ENCODE data around the gene IL17RE. TPM values are rescaled to one million over a fixed set of nuclear protein-coding genes. Genes with fewer than 3 reads are reported as not detected.
"Not testable (repeated sequence)": the region's sequence is repeated elsewhere in the genome, so short reads cannot be mapped to it uniquely, and the experiment has no call there.

Gene IL17RE
- total RNA-seq, 2 donors from 2014 or later: 1.2 to 1.6 TPM

DNA sequence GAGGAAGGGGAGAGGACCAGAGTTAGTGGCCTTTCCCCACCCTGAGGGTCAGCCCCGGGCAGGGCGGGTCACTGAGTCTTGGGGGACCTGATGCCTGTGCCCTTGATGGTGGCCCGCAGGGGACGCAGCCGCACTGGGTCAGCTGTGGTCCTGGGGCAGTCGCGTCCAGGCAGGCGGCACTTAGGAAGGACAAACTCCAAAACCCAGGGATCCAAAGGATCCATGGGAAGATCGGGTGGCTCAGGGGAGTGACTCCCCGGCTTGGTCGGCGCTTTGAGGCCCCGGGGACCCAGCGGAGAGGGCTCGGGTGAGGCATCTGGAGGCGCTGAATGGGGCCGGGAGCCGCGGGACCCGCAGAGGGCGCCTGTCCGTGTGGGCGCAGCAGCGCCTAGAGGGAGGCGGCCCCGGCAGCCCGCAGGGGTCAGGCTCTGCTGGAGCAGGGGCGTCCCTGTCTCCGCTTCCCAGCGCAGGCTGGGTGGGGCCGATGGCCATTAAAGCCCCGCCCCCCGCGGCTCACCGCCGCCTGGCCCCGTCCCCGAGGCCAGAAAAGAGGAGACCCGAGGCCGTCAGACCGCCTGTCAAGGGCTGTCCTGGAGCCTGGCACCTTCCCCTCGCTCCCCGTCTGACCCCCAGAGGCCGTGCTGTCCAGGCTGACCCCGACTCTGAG is 40.1 kb upstream of the IL17RE start:
- Histone ChIP-seq H3K9ac (ENCODE audit: extremely low read depth, low read length, poor library complexity, severe bottlenecking) (no peak overlapping the region), H3K4me1 (ENCODE audit: control insufficient read depth, insufficient read depth, low read length) (no peaks in the 10 kb centered on the region), H3K4me3 (ENCODE audit: low read length) (no peak overlapping the region), H3K9me3 (ENCODE audit: control insufficient read depth, low read length) (no peaks in the 10 kb centered on the region), H3K36me3 (ENCODE audit: control insufficient read depth, insufficient read depth, low read length) (no peaks in the 10 kb centered on the region), H3K27ac (ENCODE audit: low read depth, low read length) (no peak overlapping the region), H3K27me3 (ENCODE audit: control insufficient read depth, insufficient read depth, low read length, poor library complexity, severe bottlenecking) (no peaks in the 10 kb centered on the region)
- H3K27me3 Mint-ChIP-seq (ENCODE audit: insufficient read depth): peaks cover 9% of the 10 kb centered on the region
- H3K27ac Mint-ChIP-seq: no peak overlapping the region
- H3K4me1 Mint-ChIP-seq: peaks cover 12% of the 10 kb centered on the region
- peak overlapping the region; percentile 52 for H3K4me3 Mint-ChIP-seq
- peak; percentile 92 for DNase-seq
- H3K36me3 Mint-ChIP-seq (ENCODE audit: low read depth): no peaks in the 10 kb centered on the region
- no peaks in the 10 kb centered on the region for H3K9me3 Mint-ChIP-seq
- TF ChIP-seq, protein P1, sequence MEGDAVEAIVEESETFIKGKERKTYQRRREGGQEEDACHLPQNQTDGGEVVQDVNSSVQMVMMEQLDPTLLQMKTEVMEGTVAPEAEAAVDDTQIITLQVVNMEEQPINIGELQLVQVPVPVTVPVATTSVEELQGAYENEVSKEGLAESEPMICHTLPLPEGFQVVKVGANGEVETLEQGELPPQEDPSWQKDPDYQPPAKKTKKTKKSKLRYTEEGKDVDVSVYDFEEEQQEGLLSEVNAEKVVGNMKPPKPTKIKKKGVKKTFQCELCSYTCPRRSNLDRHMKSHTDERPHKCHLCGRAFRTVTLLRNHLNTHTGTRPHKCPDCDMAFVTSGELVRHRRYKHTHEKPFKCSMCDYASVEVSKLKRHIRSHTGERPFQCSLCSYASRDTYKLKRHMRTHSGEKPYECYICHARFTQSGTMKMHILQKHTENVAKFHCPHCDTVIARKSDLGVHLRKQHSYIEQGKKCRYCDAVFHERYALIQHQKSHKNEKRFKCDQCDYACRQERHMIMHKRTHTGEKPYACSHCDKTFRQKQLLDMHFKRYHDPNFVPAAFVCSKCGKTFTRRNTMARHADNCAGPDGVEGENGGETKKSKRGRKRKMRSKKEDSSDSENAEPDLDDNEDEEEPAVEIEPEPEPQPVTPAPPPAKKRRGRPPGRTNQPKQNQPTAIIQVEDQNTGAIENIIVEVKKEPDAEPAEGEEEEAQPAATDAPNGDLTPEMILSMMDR (conservative IDR thresholded peaks at IDR 0.05): peak; percentile 69
- WGBS, 2 experiments (ENCODE audit: insufficient coverage in 1 of 2, insufficient read length in 1 of 2): 22 to 35% methylated on average over 23 to 45 of the region's 45 CpGs

DNA sequence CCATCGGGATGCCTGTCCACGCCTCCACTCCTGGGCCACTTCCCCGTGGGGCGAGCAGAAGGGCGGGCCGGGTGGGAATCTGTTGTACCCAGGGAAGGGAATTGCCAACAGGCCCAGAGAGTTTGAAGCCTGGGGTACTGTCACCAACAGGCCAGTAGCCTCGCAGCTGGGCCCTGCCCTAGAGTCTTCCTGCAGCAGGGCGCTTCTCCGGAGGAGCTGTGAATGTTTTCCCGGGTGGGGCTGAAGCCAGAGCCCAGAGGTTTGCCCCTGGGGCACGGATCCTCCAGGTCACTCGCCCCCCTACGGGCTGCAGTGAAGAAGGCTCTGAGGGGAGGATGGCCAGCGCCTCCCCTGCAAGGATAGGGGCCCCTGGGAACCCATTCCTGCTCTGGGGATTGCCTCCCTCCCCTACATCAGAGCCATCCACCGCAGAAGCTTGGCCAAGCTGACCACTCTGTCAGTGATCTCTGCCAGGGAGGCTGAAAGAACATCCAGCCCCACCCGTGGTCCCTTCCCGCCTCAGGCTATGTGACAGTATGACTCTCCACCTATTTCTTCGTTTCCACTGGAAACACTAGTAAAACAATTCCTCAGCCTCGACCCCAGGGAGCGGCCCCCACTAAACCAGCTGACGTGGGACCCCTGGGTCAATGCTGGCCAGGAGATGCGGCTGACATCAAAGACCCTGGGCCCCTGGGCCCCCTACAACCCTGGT is 39.4 kb upstream of the IL17RE start:
- TF ChIP-seq, protein P1 (conservative IDR thresholded peaks at IDR 0.05): no peak
- Mint-ChIP-seq H3K27ac (no peak overlapping the region), H3K4me1 (peaks cover 12% of the 10 kb centered on the region), H3K4me3 (peak overlapping the region; percentile 52), H3K36me3 (ENCODE audit: low read depth) (no peaks in the 10 kb centered on the region), H3K27me3 (ENCODE audit: insufficient read depth) (peaks cover 9% of the 10 kb centered on the region), H3K9me3 (no peaks in the 10 kb centered on the region)
- Histone ChIP-seq H3K27me3 (ENCODE audit: control insufficient read depth, insufficient read depth, low read length, poor library complexity, severe bottlenecking) (no peaks in the 10 kb centered on the region), H3K36me3 (ENCODE audit: control insufficient read depth, insufficient read depth, low read length) (no peaks in the 10 kb centered on the region), H3K9ac (ENCODE audit: extremely low read depth, low read length, poor library complexity, severe bottlenecking) (no peak overlapping the region), H3K27ac (ENCODE audit: low read depth, low read length) (no peak overlapping the region), H3K4me3 (ENCODE audit: low read length) (no peak overlapping the region), H3K9me3 (ENCODE audit: control insufficient read depth, low read length) (no peaks in the 10 kb centered on the region), H3K4me1 (ENCODE audit: control insufficient read depth, insufficient read depth, low read length) (no peaks in the 10 kb centered on the region)
- 84 to 94% methylated on average over 6 to 22 of the region's 22 CpGs for WGBS, 2 experiments (ENCODE audit: insufficient coverage in 1 of 2, insufficient read length in 1 of 2)
- no peak for DNase-seq

DNA sequence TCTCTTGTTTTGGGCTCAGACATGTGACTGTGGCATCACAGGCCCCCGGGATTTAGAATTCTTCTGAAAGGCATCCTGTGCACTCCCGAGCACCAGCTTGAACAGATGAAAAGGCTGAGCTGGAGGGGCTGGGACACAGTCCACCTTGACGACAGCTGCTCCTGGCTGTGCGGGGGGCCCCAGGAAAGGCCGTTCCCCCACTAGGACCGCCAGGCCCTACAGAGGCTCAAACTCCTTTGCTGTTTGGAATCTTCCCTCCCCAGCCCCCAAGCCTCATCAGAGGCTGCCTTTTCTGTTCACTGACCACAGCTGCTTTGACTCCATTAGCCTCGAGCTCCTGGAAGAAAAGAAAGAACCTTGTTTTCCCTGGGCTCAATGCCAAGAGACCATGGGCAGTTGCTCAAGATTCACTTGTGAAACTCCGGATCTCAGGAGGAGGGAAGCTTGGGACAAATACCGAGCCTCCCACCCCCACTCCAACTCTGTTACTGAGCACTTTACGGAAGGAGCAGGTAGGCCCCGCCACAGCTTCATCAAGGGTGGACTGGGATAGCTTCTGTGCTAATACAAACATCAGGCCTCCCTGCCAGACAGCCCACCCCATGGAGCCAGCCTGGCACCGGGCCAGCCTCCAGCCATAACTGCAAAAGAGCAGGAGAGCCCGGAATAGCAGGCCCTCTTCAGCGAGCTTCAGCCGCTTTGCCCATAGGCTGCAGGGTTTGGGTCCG is 38.3 kb upstream of the IL17RE start:
- Mint-ChIP-seq H3K4me1 (peaks cover 8% of the 10 kb centered on the region), H3K9me3 (no peaks in the 10 kb centered on the region), H3K36me3 (ENCODE audit: low read depth) (no peaks in the 10 kb centered on the region), H3K27me3 (ENCODE audit: insufficient read depth) (peaks cover 13% of the 10 kb centered on the region), H3K4me3 (no peak overlapping the region), H3K27ac (no peak overlapping the region)
- TF ChIP-seq, protein P1 (conservative IDR thresholded peaks at IDR 0.05): no peak
- Histone ChIP-seq H3K36me3 (ENCODE audit: control insufficient read depth, insufficient read depth, low read length) (no peaks in the 10 kb centered on the region), H3K27ac (ENCODE audit: low read depth, low read length) (peak overlapping the region; percentile 66), H3K27me3 (ENCODE audit: control insufficient read depth, insufficient read depth, low read length, poor library complexity, severe bottlenecking) (no peaks in the 10 kb centered on the region), H3K4me1 (ENCODE audit: control insufficient read depth, insufficient read depth, low read length) (no peaks in the 10 kb centered on the region), H3K9me3 (ENCODE audit: control insufficient read depth, low read length) (no peaks in the 10 kb centered on the region), H3K9ac (ENCODE audit: extremely low read depth, low read length, poor library complexity, severe bottlenecking) (no peak overlapping the region), H3K4me3 (ENCODE audit: low read length) (no peak overlapping the region)
- 87 to 93% methylated on average over 6 to 16 of the region's 16 CpGs for whole genome bisulfite sequencing, 2 experiments (ENCODE audit: insufficient coverage in 1 of 2, insufficient read length in 1 of 2)
- DNase-seq: no peak

DNA sequence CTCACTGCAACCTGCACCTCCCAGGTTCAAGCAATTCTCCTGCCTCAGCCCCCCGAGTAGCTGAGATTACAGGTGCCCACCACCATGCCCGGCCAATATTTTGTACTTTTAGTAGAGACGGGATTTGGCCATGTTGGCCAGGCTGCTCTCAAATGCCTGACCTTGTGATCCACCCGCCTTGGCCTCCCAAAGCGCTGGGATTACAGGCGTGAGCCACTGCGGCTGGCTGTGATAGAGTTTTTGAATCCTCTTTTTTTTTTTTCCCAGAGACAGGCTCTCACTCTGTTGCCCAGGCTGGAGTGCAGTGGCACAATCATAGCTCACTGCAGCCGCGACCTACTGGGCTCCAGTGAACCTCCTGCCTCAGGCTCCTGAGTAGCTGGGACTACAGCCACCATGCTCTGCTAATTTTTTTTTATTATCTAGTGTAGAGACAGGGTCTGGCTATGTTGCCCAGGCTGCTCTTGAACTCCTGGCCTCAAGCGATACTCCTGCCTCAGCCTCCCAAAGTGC is 37.5 kb upstream of the IL17RE start:
- H3K9ac ChIP-seq (ENCODE audit: extremely low read depth, low read length, poor library complexity, severe bottlenecking); H3K4me1 ChIP-seq (ENCODE audit: control insufficient read depth, insufficient read depth, low read length); H3K4me3 Mint-ChIP-seq; H3K27me3 ChIP-seq (ENCODE audit: control insufficient read depth, insufficient read depth, low read length, poor library complexity, severe bottlenecking); DNase-seq; H3K9me3 Mint-ChIP-seq; H3K9me3 ChIP-seq (ENCODE audit: control insufficient read depth, low read length); H3K36me3 ChIP-seq (ENCODE audit: control insufficient read depth, insufficient read depth, low read length); H3K4me3 ChIP-seq (ENCODE audit: low read length); H3K27ac Mint-ChIP-seq; H3K4me1 Mint-ChIP-seq; H3K36me3 Mint-ChIP-seq (ENCODE audit: low read depth); H3K27ac ChIP-seq (ENCODE audit: low read depth, low read length): not testable (repeated sequence)
- H3K27me3 Mint-ChIP-seq (ENCODE audit: insufficient read depth): peaks cover 13% of the 10 kb centered on the region
- 95 to 96% methylated on average over 9 to 10 of the region's 10 CpGs for WGBS, 2 experiments (ENCODE audit: insufficient coverage in 1 of 2, insufficient read length in 1 of 2)
